Measurements from ENCODE around the gene CNTNAP2. TPM values are rescaled to one million over a fixed set of nuclear protein-coding genes. Genes with fewer than 3 reads are reported as not detected.

The CNTNAP2 gene
- total and polyA plus RNA-seq, 12 donors = 0.07 to 0.77 (median 0.24) TPM

DNA sequence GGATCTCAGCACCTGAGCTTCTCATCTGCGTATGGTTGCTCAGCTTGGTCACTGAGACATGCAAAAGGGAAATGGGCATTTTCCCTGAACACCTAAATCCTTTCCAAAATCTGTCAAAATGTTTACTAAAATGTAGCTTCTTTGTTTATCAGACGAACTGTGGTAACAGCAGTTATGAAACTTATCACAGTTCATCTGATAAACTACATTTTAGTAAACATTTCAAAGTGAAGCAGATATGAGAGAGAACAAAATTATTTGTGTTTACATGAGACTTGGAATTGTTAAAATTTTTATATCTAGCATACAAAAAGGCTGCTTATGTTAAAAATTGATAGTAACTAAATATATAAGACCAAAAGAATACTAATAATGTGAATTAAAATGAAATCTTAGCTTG is 1900.5 kb downstream of the CNTNAP2 start:
- H3K9me3 ChIP-seq = no peaks in the 10 kb centered on the region
- ATAC-seq (no peak), DNase-seq (no peak)
- no peaks in the 10 kb centered on the region for H3K4me1 ChIP-seq
- WGBS, 2 donors = 82 to 83% methylated on average over 2 of the region's 2 CpGs
- H3K36me3 ChIP-seq = no peaks in the 10 kb centered on the region
- H3K27ac ChIP-seq = no peak overlapping the region
- TF ChIP-seq, protein P1, sequence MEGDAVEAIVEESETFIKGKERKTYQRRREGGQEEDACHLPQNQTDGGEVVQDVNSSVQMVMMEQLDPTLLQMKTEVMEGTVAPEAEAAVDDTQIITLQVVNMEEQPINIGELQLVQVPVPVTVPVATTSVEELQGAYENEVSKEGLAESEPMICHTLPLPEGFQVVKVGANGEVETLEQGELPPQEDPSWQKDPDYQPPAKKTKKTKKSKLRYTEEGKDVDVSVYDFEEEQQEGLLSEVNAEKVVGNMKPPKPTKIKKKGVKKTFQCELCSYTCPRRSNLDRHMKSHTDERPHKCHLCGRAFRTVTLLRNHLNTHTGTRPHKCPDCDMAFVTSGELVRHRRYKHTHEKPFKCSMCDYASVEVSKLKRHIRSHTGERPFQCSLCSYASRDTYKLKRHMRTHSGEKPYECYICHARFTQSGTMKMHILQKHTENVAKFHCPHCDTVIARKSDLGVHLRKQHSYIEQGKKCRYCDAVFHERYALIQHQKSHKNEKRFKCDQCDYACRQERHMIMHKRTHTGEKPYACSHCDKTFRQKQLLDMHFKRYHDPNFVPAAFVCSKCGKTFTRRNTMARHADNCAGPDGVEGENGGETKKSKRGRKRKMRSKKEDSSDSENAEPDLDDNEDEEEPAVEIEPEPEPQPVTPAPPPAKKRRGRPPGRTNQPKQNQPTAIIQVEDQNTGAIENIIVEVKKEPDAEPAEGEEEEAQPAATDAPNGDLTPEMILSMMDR (IDR thresholded peaks at IDR 0.05) = no peak
- intact Hi-C loops (cut with DNase I) = no loop called here
- H3K27me3 ChIP-seq = peaks cover 0 to 1% (median 0%) of the 10 kb centered on the region in 7 donors
- no peak overlapping the region for H3K4me3 ChIP-seq

DNA sequence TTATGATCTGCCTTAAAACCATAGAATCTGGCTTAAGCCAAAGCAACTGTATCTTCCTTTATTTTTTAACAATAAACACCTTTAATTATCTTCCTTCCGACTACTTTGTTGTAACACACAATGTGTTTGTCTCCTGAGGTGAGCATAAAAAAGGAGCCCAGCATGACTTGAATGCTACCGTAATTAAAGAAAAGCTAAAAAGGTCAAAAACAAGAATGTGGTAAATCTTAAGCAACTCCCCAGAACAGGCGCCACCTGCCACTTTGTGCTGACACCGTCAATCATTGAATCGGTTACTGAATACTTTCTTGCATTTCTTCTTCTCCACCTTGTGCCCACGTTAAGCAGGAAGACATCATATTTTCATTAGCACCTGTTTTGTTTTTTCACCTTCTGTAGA is 1904.1 kb downstream of the CNTNAP2 start:
- Histone ChIP-seq H3K4me3 (no peak overlapping the region), H3K4me1 (no peaks in the 10 kb centered on the region), H3K27me3 (no peaks in the 10 kb centered on the region), H3K9me3 (no peaks in the 10 kb centered on the region), H3K27ac (no peak overlapping the region), H3K36me3 (no peaks in the 10 kb centered on the region)
- DNase-seq (no peak), ATAC-seq (no peak)
- intact Hi-C loops (cut with DNase I) = no loop called here
- TF ChIP-seq, protein P1 (IDR thresholded peaks at IDR 0.05) = no peak
- 64 to 69% methylated on average over 6 of the region's 6 CpGs for WGBS, 2 donors

DNA sequence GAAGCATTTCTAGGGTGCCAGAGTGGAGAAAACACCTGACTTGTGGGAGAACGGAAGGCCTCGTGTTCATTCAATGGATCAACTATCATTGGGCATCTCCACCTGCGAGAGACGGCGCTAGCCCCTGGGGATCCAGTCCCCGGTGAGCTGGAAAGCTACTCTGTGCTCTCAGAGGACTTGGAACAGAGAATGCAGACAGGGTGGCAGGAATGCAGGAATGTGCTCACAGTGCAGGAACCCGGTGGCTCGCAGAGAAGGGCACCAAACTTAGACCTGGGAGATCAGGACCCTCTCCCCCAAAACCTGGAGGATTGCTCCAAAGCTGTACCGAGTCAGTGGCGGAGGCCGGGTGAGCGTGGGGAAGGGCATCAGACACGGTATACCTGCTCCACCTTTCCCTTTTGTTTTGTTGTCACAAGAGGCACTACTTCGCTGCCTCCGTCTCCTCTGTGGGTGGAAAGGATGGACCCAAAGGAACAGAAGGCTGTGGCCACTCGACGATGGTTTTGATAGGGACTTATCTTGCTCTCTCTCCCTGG is 1905.0 kb downstream of the CNTNAP2 start:
- Histone ChIP-seq H3K36me3 (no peaks in the 10 kb centered on the region), H3K9me3 (no peaks in the 10 kb centered on the region), H3K27ac (no peak overlapping the region), H3K4me1 (no peaks in the 10 kb centered on the region), H3K4me3 (no peak overlapping the region), H3K27me3 (no peaks in the 10 kb centered on the region)
- TF ChIP-seq, protein P1 (IDR thresholded peaks at IDR 0.05) = no peak
- WGBS, 2 donors = 85 to 86% methylated on average over 17 of the region's 17 CpGs
- intact Hi-C loops (cut with DNase I) = no loop called here
- DNase-seq = no peak
- no peak for ATAC-seq

DNA sequence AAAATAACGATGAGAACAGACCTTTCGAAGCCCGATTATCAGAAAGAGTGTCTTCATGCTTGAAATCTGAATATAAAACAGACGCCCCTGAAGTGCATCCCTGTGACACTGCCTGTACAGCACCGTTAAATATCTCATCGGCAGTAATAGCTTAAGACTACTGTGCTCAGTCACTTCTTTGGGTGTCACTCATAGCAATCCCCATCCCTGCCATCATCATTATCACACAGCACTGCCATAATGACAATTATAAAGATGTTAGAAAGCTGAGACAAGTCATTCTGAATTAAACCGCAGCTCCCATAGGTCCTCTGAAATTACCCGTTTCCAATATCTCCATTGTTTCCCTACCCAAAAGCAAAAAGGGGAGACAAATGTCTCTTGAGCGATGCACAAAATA is 1906.2 kb downstream of the CNTNAP2 start:
- DNase-seq = no peak
- Histone ChIP-seq H3K27ac (no peak overlapping the region), H3K27me3 (no peaks in the 10 kb centered on the region), H3K4me3 (no peak overlapping the region), H3K4me1 (no peaks in the 10 kb centered on the region), H3K9me3 (no peaks in the 10 kb centered on the region), H3K36me3 (no peaks in the 10 kb centered on the region)
- intact Hi-C loops (cut with DNase I) = no loop called here
- no peak for ATAC-seq
- WGBS, 2 donors = 84 to 85% methylated on average over 9 of the region's 9 CpGs
- TF ChIP-seq, protein P1 (IDR thresholded peaks at IDR 0.05) = no peak

Data from heart right ventricle (tissue), 16 donors.